Ishikawa (cell line): ENCODE data around the gene TAF3.

Experiments used
- EP300 ChIP-seq: IDR thresholded peaks from 2 replicates; pipeline ENCODE4 v1.6.1; 2012; ENCODE audit warnings: borderline replicate concordance
- MAX ChIP-seq: IDR thresholded peaks from 2 replicates; pipeline ENCODE4 v1.6.1; 2012
- YY1 ChIP-seq: IDR thresholded peaks from 2 replicates; pipeline ENCODE4 v1.6.1; 2012; ENCODE audit warnings: low read depth
- TF ChIP-seq, protein P1 (sequence below): IDR thresholded peaks from 2 replicates; pipeline ENCODE4 v1.6.1; 2012; ENCODE audit warnings: low read depth, mild to moderate bottlenecking
- TF ChIP-seq, protein P2 (sequence below): IDR thresholded peaks from 2 replicates; pipeline ENCODE4 v1.6.1; 2012

DNA sequence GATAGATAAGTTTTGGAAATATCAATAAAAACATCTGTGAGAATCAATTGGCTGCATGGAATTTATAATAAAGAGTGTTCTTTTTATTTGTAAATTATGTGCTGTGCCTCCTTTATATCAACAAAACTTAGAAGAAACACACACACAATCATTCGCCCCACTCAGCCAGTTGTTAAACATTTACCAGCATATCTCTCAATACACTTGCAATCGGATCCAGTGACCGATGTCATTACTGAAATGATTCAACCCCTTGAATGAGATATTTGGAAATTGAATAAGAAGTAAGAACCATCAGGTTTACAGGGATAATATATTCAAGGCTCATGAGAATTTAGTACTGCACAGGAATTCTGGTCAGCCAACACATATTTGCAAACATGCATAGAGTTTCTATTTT lies 35.6 kb downstream of the TAF3 start:
- TF ChIP-seq, protein P1, sequence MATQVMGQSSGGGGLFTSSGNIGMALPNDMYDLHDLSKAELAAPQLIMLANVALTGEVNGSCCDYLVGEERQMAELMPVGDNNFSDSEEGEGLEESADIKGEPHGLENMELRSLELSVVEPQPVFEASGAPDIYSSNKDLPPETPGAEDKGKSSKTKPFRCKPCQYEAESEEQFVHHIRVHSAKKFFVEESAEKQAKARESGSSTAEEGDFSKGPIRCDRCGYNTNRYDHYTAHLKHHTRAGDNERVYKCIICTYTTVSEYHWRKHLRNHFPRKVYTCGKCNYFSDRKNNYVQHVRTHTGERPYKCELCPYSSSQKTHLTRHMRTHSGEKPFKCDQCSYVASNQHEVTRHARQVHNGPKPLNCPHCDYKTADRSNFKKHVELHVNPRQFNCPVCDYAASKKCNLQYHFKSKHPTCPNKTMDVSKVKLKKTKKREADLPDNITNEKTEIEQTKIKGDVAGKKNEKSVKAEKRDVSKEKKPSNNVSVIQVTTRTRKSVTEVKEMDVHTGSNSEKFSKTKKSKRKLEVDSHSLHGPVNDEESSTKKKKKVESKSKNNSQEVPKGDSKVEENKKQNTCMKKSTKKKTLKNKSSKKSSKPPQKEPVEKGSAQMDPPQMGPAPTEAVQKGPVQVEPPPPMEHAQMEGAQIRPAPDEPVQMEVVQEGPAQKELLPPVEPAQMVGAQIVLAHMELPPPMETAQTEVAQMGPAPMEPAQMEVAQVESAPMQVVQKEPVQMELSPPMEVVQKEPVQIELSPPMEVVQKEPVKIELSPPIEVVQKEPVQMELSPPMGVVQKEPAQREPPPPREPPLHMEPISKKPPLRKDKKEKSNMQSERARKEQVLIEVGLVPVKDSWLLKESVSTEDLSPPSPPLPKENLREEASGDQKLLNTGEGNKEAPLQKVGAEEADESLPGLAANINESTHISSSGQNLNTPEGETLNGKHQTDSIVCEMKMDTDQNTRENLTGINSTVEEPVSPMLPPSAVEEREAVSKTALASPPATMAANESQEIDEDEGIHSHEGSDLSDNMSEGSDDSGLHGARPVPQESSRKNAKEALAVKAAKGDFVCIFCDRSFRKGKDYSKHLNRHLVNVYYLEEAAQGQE: no peak
- TF ChIP-seq YY1 (no peak), EP300 (no peak), MAX (no peak)
- TF ChIP-seq, protein P2, sequence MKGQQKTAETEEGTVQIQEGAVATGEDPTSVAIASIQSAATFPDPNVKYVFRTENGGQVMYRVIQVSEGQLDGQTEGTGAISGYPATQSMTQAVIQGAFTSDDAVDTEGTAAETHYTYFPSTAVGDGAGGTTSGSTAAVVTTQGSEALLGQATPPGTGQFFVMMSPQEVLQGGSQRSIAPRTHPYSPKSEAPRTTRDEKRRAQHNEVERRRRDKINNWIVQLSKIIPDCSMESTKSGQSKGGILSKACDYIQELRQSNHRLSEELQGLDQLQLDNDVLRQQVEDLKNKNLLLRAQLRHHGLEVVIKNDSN: no peak
